ENCODE results near the gene TMPRSS9. TPM values are rescaled to one million over a fixed set of nuclear protein-coding genes. Genes with fewer than 3 reads are reported as not detected.
"Not testable (repeated sequence)": the region's sequence is repeated elsewhere in the genome, so short reads cannot be mapped to it uniquely, and the experiment has no call there.

TMPRSS9 gene
- total RNA-seq, 1 experiment from 2014 or later, result not detected

GRCh38 chr19:2416321-2417097 lies 56.4 kb downstream of the TMPRSS9 start:
- no peaks in the 10 kb centered on the region for H3K9me3 ChIP-seq
- no peak for DNase-seq
- H3K27me3 ChIP-seq, result no peaks in the 10 kb centered on the region
- H3K36me3 ChIP-seq, result no peaks in the 10 kb centered on the region
- no peak overlapping the region for H3K4me3 ChIP-seq

- H3K36me3 ChIP-seq, DNase-seq, H3K27me3 ChIP-seq, H3K4me3 ChIP-seq, H3K9me3 ChIP-seq: not testable (repeated sequence)
Measured at GRCh38 chr19:2417436-2417835, 57.4 kb downstream of the TMPRSS9 start.

GRCh38 chr19:2417881-2418406 lies 57.9 kb downstream of the TMPRSS9 start:
- Histone ChIP-seq H3K36me3 (no peaks in the 10 kb centered on the region), H3K9me3 (no peaks in the 10 kb centered on the region), H3K27me3 (no peaks in the 10 kb centered on the region), H3K4me3 (no peak overlapping the region)
- DNase-seq, result no peak

GRCh38 chr19:2419754-2420153 lies 59.7 kb downstream of the TMPRSS9 start:
- no peak for DNase-seq
- Histone ChIP-seq H3K27me3 (no peaks in the 10 kb centered on the region), H3K9me3 (no peaks in the 10 kb centered on the region), H3K4me3 (no peak overlapping the region), H3K36me3 (no peaks in the 10 kb centered on the region)

- H3K27me3 ChIP-seq, result no peaks in the 10 kb centered on the region
- no peak overlapping the region for H3K4me3 ChIP-seq
- no peaks in the 10 kb centered on the region; the same call in 1 of the 2 replicates for H3K36me3 ChIP-seq
- no peak for DNase-seq
- H3K9me3 ChIP-seq, result no peaks in the 10 kb centered on the region
Measured at GRCh38 chr19:2420490-2420889, 60.4 kb downstream of the TMPRSS9 start.

GRCh38 chr19:2421581-2422306 lies 61.7 kb downstream of the TMPRSS9 start:
- Histone ChIP-seq H3K27me3 (no peaks in the 10 kb centered on the region), H3K4me3 (no peak overlapping the region), H3K9me3 (no peaks in the 10 kb centered on the region), H3K36me3 (peaks cover 11% of the 10 kb centered on the region)
- DNase-seq, result no peak

- Histone ChIP-seq H3K36me3 (peaks cover 15% of the 10 kb centered on the region), H3K27me3 (no peaks in the 10 kb centered on the region), H3K9me3 (no peaks in the 10 kb centered on the region), H3K4me3 (no peak overlapping the region)
- no peak for DNase-seq
Measured at GRCh38 chr19:2423071-2423914, 63.2 kb downstream of the TMPRSS9 start.

GRCh38 chr19:2423915-2424685 lies 64.0 kb downstream of the TMPRSS9 start:
- no peak for DNase-seq
- Histone ChIP-seq H3K4me3 (no peak overlapping the region), H3K36me3 (peaks cover 15% of the 10 kb centered on the region), H3K9me3 (no peaks in the 10 kb centered on the region), H3K27me3 (no peaks in the 10 kb centered on the region)

GRCh38 chr19:2424686-2425621 lies 64.9 kb downstream of the TMPRSS9 start:
- DNase-seq, result no peak

GRCh38 chr19:2425622-2426581 lies 65.8 kb downstream of the TMPRSS9 start:
- Histone ChIP-seq H3K27me3 (no peaks in the 10 kb centered on the region), H3K9me3 (no peaks in the 10 kb centered on the region), H3K36me3 (peaks cover 15% of the 10 kb centered on the region), H3K4me3 (peak overlapping the region; percentile 95)
- no peak for DNase-seq

More at GRCh38 chr19:2424686-2425621, 64.9 kb downstream of the TMPRSS9 start:
- H3K36me3 ChIP-seq, result peaks cover 15% of the 10 kb centered on the region
- H3K27me3 ChIP-seq, result no peaks in the 10 kb centered on the region
- no peaks in the 10 kb centered on the region for H3K9me3 ChIP-seq
- no peak overlapping the region for H3K4me3 ChIP-seq

GRCh38 chr19:2426611-2427428 lies 66.8 kb downstream of the TMPRSS9 start:
- Histone ChIP-seq H3K4me3 (peak overlapping the region; percentile 95), H3K9me3 (no peaks in the 10 kb centered on the region), H3K27me3 (no peaks in the 10 kb centered on the region), H3K36me3 (peaks cover 18% of the 10 kb centered on the region)
- DNase-seq, result peak; percentile 34

- no peaks in the 10 kb centered on the region for H3K27me3 ChIP-seq
- DNase-seq, result peak; percentile 90
- H3K9me3 ChIP-seq, result no peaks in the 10 kb centered on the region
- H3K36me3 ChIP-seq, result peaks cover 18% of the 10 kb centered on the region
- H3K4me3 ChIP-seq, result peak within 1 kb of the TSS; percentile 95
Measured at GRCh38 chr19:2427429-2428320, 67.6 kb downstream of the TMPRSS9 start, which contains the start of gene TIMM13. Gene TIMM13 (minus strand): TSS chr19:2427586. CDS start chr19:2427533, 53 bp downstream.

- Histone ChIP-seq H3K4me3 (no peak overlapping the region; the same call in 1 of the 2 replicates), H3K36me3 (peaks cover 18% of the 10 kb centered on the region), H3K27me3 (no peaks in the 10 kb centered on the region), H3K9me3 (no peaks in the 10 kb centered on the region)
- DNase-seq, result peak; percentile 15
Measured at GRCh38 chr19:2428321-2428690, 68.2 kb downstream of the TMPRSS9 start.
